Activated T-helper 1 cell treated with anti-CD3 and anti-CD28 coated beads, Interleukin-12 subunit alpha, Interleukin-12 subunit beta, Interleukin-2, Interleukin-4 antibody, amounts not matched to agents 30 ng/mL and 10 ng/mL and 1 ng/mL, durations not matched to agents 14 hours and 24 hours and 36 hours (primary cell): Measurements from ENCODE around the gene SLC25A17. TPM values are rescaled to one million over a fixed set of nuclear protein-coding genes. Genes with fewer than 3 reads are reported as not detected.
"Not testable (repeated sequence)": the region's sequence is repeated elsewhere in the genome, so short reads cannot be mapped to it uniquely, and the experiment has no call there.

Experiments used
- DNase-seq: peaks from one replicate; pipeline ENCODE4 v3.0.0; 2021; ENCODE audit warnings: low spot score
- H3K27ac Mint-ChIP-seq: one replicate; pipeline ENCODE4 v1.8.0; 2021; ENCODE audit warnings: mild to moderate bottlenecking, mixed read lengths
- H3K27me3 Mint-ChIP-seq: one replicate; pipeline ENCODE4 v1.8.0; 2022; ENCODE audit warnings: mild to moderate bottlenecking, moderate library complexity, mixed read lengths; ENCODE audit not compliant: insufficient read depth
- H3K36me3 Mint-ChIP-seq: one replicate; pipeline ENCODE4 v1.8.0; 2021; ENCODE audit warnings: low read depth, mixed read lengths
- H3K4me1 Mint-ChIP-seq: one replicate; pipeline ENCODE4 v1.8.0; 2021; ENCODE audit warnings: low read depth, mixed read lengths
- H3K4me3 Mint-ChIP-seq: one replicate; pipeline ENCODE4 v1.8.0; 2021; ENCODE audit warnings: mild to moderate bottlenecking, moderate library complexity, mixed read lengths
- H3K9me3 Mint-ChIP-seq: one replicate; pipeline ENCODE4 v1.8.0; 2021; ENCODE audit warnings: mixed read lengths
- intact Hi-C: fragments of 100-400 bp; cut with micrococcal nuclease; formaldehyde crosslinking; loops from one replicate; pipeline ENCODE4 v1.15.1; 2024
- total RNA-seq: library from RNA; stranded (reverse); gene quantifications from 2 replicates; pipeline ENCODE4 v1.2.3, GENCODE V29; 2022

SLC25A17 gene
- total RNA-seq, 1 donor from 2014 or later = 34.0 TPM

- H3K4me1 Mint-ChIP-seq = peaks cover 5% of the 10 kb centered on the region
- H3K27me3 Mint-ChIP-seq = peaks cover 4% of the 10 kb centered on the region
- intact Hi-C loops = no loop called here
- no peak overlapping the region for H3K27ac Mint-ChIP-seq
- H3K36me3 Mint-ChIP-seq = no peaks in the 10 kb centered on the region
- no peaks in the 10 kb centered on the region for H3K9me3 Mint-ChIP-seq
- no peak overlapping the region for H3K4me3 Mint-ChIP-seq
- DNase-seq = no peak
These were observed 97.9 kb downstream of the SLC25A17 start for GRCh38 chr22:40721266-40721665.

GRCh38 chr22:40720538-40721256 lies 98.4 kb downstream of the SLC25A17 start:
- no peak overlapping the region for H3K4me3 Mint-ChIP-seq
- no peak overlapping the region for H3K27ac Mint-ChIP-seq
- H3K4me1 Mint-ChIP-seq = peaks cover 5% of the 10 kb centered on the region
- H3K36me3 Mint-ChIP-seq = no peaks in the 10 kb centered on the region
- H3K9me3 Mint-ChIP-seq = no peaks in the 10 kb centered on the region
- no peak for DNase-seq
- H3K27me3 Mint-ChIP-seq = peaks cover 6% of the 10 kb centered on the region
- intact Hi-C loops = no loop called here

- H3K27me3 Mint-ChIP-seq, H3K36me3 Mint-ChIP-seq, H3K27ac Mint-ChIP-seq, intact Hi-C loops, H3K4me1 Mint-ChIP-seq, H3K4me3 Mint-ChIP-seq, DNase-seq, H3K9me3 Mint-ChIP-seq: not testable (repeated sequence)
These were observed 99.0 kb downstream of the SLC25A17 start for GRCh38 chr22:40720156-40720537.

Other genes with a start within 250 kb of the SLC25A17 start
- gene MRTFA, start 182.6 kb downstream of the SLC25A17 start, total RNA-seq = 47.4 and 47.8 TPM in 2 replicates
- gene MCHR1, start 139.9 kb downstream of the SLC25A17 start, total RNA-seq = not detected in 2 replicates
- gene ST13, start 37.3 kb upstream of the SLC25A17 start, total RNA-seq = 190 and 192 TPM in 2 replicates
- 14.7 and 15.3 TPM in 2 replicates for gene XPNPEP3, start 37.8 kb upstream of the SLC25A17 start, total RNA-seq
- gene DNAJB7, start 42.8 kb upstream of the SLC25A17 start, total RNA-seq = not detected in 2 replicates
- 90.9 and 94.4 TPM in 2 replicates for gene RBX1, start 132.0 kb upstream of the SLC25A17 start, total RNA-seq